HL-60 (cell line): ENCODE measurements around the gene MCCC1.

Source experiments
- CTCF ChIP-seq: IDR thresholded peaks from one replicate; pipeline ENCODE4 v1.5.1; 2011; ENCODE audit warnings: low read length, control low read depth, inconsistent platforms; ENCODE audit not compliant: insufficient read depth
- GABPA ChIP-seq: IDR thresholded peaks from 2 replicates; pipeline ENCODE4 v1.6.1; 2012; ENCODE audit warnings: low read depth
- POLR2AphosphoS5 ChIP-seq: IDR thresholded peaks from 2 replicates; pipeline ENCODE4 v1.6.1; 2012; ENCODE audit warnings: low read depth
- REST ChIP-seq: IDR thresholded peaks from 2 replicates; pipeline ENCODE4 v1.6.1; 2012; ENCODE audit warnings: low read depth; ENCODE audit not compliant: insufficient replicate concordance
- SPI1 ChIP-seq: IDR thresholded peaks from 2 replicates; pipeline ENCODE4 v1.6.1; 2012; ENCODE audit warnings: low read depth, mild to moderate bottlenecking, borderline replicate concordance

GRCh38 chr3:183123891-183124290 lies 24.6 kb upstream of the MCCC1 start:
- no peak for TF ChIP-seq CTCF
- no peak for TF ChIP-seq REST
- TF ChIP-seq GABPA: no peak
- no peak for TF ChIP-seq POLR2AphosphoS5
- TF ChIP-seq SPI1: no peak
